GM20000 (cell line): ENCODE data around the gene RAB11FIP4.

Experiments
- DNase-seq: peaks from one replicate; pipeline ENCODE4 v3.0.0; 2012; ENCODE audit warnings: low spot score
- CTCF ChIP-seq: IDR thresholded peaks from 2 replicates; pipeline ENCODE4 v1.5.1; 2012; ENCODE audit warnings: mild to moderate bottlenecking, control low read depth; ENCODE audit errors: extremely low read depth, missing control alignments

RAB11FIP4 gene

DNA sequence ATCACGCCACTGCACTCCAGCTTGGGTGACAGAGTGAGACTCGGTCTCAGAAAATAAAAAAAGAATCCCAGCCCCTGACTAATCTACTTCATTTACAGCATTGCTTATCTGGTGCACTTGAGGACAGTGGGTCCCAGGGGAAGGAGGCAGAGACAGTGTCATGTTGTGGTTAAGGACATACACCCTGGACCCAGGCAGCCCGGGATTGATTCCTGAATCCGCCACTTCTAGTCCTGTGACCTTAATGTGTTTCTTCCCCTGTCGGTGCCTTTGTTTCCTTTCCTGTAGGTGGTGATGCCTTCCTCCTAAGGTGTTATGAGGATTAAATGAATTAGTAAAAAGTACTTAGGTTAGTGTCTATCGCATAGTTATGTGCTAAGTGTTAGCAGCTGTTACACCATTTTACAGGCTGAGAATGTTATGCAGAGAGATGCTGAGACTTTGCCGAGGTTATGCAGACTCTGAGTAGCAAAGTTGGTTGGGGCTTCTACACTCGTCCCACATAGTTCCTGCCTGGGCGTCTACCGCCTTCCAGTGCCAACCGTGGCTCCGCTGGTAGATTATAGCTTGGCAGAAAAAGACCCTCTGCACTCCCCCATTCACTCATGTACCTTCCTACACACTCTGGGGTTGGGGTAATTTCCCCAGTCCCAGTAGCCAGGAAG lies 74.8 kb downstream of the RAB11FIP4 start:
- TF ChIP-seq CTCF: no peak

GRCh38 chr17:31467502-31468256 lies 76.2 kb downstream of the RAB11FIP4 start:
- no peak for DNase-seq
- no peak for TF ChIP-seq CTCF

More for the DNA sequence above, 74.8 kb downstream of the RAB11FIP4 start:
- DNase-seq: no peak

GRCh38 chr17:31469959-31470358 lies 78.5 kb downstream of the RAB11FIP4 start:
- no peak for DNase-seq
- no peak for TF ChIP-seq CTCF

DNA sequence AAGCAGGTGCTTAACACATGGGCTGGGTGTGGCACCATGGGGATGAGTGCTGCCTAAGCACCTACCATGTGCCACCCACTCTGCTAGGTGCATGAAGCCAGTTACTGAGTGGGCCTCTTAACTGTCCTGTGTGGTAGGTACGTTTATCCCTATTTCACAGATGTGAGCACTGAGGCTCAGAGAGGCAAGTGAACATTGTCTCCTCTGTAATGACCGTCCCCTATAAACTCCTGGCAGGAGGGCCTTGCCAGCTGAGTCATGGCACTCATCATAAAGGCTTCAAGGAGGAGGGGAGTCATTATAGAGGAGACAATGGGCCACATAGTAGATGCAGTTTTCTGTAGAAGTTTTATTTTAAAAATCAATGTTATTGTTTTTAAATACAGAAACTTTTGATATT lies 79.1 kb downstream of the RAB11FIP4 start:
- DNase-seq: no peak
- TF ChIP-seq CTCF: no peak

- TF ChIP-seq CTCF: no peak
- no peak for DNase-seq
These were observed 80.7 kb downstream of the RAB11FIP4 start for GRCh38 chr17:31472137-31472536.

DNA sequence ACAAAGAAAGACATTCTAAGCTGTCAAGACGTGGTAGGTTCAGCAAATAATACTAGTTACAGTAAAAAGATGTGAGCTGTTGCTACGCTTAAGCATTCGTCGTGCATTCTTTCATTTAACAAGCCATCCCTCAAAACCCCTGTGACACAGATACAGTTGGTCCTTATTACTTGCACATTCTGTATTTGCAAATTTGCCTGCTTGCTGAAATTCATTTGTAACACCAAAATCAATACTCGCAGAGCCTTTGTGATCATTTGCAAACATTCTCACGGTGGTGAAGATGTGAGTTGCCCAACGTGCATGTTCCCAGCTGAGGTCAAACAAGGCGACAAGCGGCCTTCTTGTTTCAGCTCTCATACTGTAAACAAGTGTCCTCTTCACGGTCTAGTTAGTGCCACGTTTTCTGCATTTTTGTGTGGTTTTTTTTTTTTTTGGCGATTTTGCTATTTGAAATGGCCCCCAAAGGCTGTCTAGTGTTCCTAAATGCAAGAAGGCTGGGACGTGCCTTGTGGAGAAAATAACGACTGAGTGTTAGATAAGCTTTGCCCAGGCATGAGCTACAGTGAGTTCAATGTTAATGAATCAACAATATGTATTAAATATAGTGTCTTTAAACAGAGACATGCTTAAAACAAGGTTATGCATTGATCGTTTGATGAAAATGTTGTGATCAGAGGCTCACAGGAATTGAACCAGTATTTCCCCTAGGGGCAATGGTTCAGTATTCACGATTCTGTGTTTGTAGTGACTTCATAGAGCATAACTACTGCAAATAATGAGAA lies 84.1 kb downstream of the RAB11FIP4 start:
- DNase-seq: no peak
- no peak for TF ChIP-seq CTCF
